ENCODE results near the gene CNNM4.
A peak's percentile ranks its signal among the peaks of the same experiment; 100 is the strongest.

Gene CNNM4

GRCh38 chr2:96729748-96730147, 31.0 kb upstream of the CNNM4 start:
- H3K27me3 ChIP-seq (replicated peaks in 2 of 5; ENCODE audit: control insufficient read depth in 4 of 5, insufficient read depth in 5 of 5, low read length in 4 of 5): no peaks in the 10 kb centered on the region
- no peak overlapping the region for H3K4me3 ChIP-seq (ENCODE audit: control insufficient read depth in 1 of 7, extremely low read depth in 1 of 7, insufficient read depth in 4 of 7, low read depth in 2 of 7, low read length in 6 of 7)
- no peak for DNase-seq
- 90% methylated on average over 6 of the region's 7 CpGs for WGBS (ENCODE audit: insufficient coverage)
- ChIA-PET CTCF (interaction anchor here (1.3 kb wide), 2 partner anchors 9 to 33 kb away, joined by 3 read pairs; no protein-coding TSS in a partner anchor), POLR2A (interaction anchor here (0.6 kb wide), 1 partner anchor 91 kb away, joined by 3 read pairs; no protein-coding TSS in a partner anchor)
- H3K27ac ChIP-seq (ENCODE audit: insufficient read depth in 1 of 2, low read depth in 1 of 2, low read length in 2 of 2, poor library complexity in 1 of 2, severe bottlenecking in 2 of 2): no peak overlapping the region
- no peaks in the 10 kb centered on the region for H3K9me3 ChIP-seq (ENCODE audit: control extremely low read depth in 1 of 5, control insufficient read depth in 4 of 5, insufficient read depth in 2 of 5, low read depth in 1 of 5, low read length in 4 of 5)
- H3K36me3 ChIP-seq (ENCODE audit: control insufficient read depth in 4 of 4, insufficient read depth in 4 of 4, low read length in 3 of 4): peaks cover 15 to 69% (median 44%) of the 10 kb centered on the region in 4 experiments
- H3K4me1 ChIP-seq (ENCODE audit: control extremely low read depth in 1 of 4, control insufficient read depth in 4 of 4, insufficient read depth in 4 of 4, low read length in 3 of 4): no peaks in the 10 kb centered on the region

- no peaks in the 10 kb centered on the region for H3K9me3 ChIP-seq (ENCODE audit: control extremely low read depth in 1 of 5, control insufficient read depth in 4 of 5, insufficient read depth in 2 of 5, low read depth in 1 of 5, low read length in 4 of 5)
- no peaks in the 10 kb centered on the region for H3K4me1 ChIP-seq (ENCODE audit: control extremely low read depth in 1 of 4, control insufficient read depth in 4 of 4, insufficient read depth in 4 of 4, low read length in 3 of 4)
- H3K27me3 ChIP-seq (replicated peaks in 2 of 5; ENCODE audit: control insufficient read depth in 4 of 5, insufficient read depth in 5 of 5, low read length in 4 of 5): no peaks in the 10 kb centered on the region
- no peak overlapping the region for H3K27ac ChIP-seq (ENCODE audit: insufficient read depth in 1 of 2, low read depth in 1 of 2, low read length in 2 of 2, poor library complexity in 1 of 2, severe bottlenecking in 2 of 2)
- ChIA-PET POLR2A (no interaction called here), CTCF (interaction anchor here (1.2 to 1.3 kb wide), 3 partner anchors 8 to 48 kb away, joined by 3 read pairs; no protein-coding TSS in a partner anchor)
- no peak overlapping the region for H3K4me3 ChIP-seq (ENCODE audit: control insufficient read depth in 1 of 7, extremely low read depth in 1 of 7, insufficient read depth in 4 of 7, low read depth in 2 of 7, low read length in 6 of 7)
- WGBS (ENCODE audit: insufficient coverage): 100% methylated on average over 2 of the region's 2 CpGs
- no peak for DNase-seq
- peaks cover 15 to 71% (median 49%) of the 10 kb centered on the region in 4 experiments for H3K36me3 ChIP-seq (ENCODE audit: control insufficient read depth in 4 of 4, insufficient read depth in 4 of 4, low read length in 3 of 4)
These were observed 30.5 kb upstream of the CNNM4 start for GRCh38 chr2:96730212-96730611.

GRCh38 chr2:96733931-96734330, 26.8 kb upstream of the CNNM4 start:
- Histone ChIP-seq H3K36me3 (ENCODE audit: control insufficient read depth in 4 of 4, insufficient read depth in 4 of 4, low read length in 3 of 4) (peaks cover 12 to 69% (median 50%) of the 10 kb centered on the region in 4 experiments), H3K4me3 (ENCODE audit: control insufficient read depth in 1 of 7, extremely low read depth in 1 of 7, insufficient read depth in 4 of 7, low read depth in 2 of 7, low read length in 6 of 7) (no peak overlapping the region), H3K9me3 (ENCODE audit: control extremely low read depth in 1 of 5, control insufficient read depth in 4 of 5, insufficient read depth in 2 of 5, low read depth in 1 of 5, low read length in 4 of 5) (no peaks in the 10 kb centered on the region), H3K4me1 (ENCODE audit: control extremely low read depth in 1 of 4, control insufficient read depth in 4 of 4, insufficient read depth in 4 of 4, low read length in 3 of 4) (peaks cover 3 to 11% (median 7%) of the 10 kb centered on the region in 4 experiments), H3K27ac (ENCODE audit: insufficient read depth in 1 of 2, low read depth in 1 of 2, low read length in 2 of 2, poor library complexity in 1 of 2, severe bottlenecking in 2 of 2) (no peak overlapping the region), H3K27me3 (replicated peaks in 2 of 5; ENCODE audit: control insufficient read depth in 4 of 5, insufficient read depth in 5 of 5, low read length in 4 of 5) (no peaks in the 10 kb centered on the region)
- no peak for DNase-seq
- ChIA-PET POLR2A (interaction anchor here (0.7 kb wide), 1 partner anchor 196 kb away, joined by 3 read pairs; no protein-coding TSS in a partner anchor), CTCF (interaction anchor here (0.8 kb wide), 1 partner anchor 45 kb away, joined by 3 read pairs; no protein-coding TSS in a partner anchor)
- 92% methylated on average over 3 of the region's 3 CpGs for WGBS (ENCODE audit: insufficient coverage)

GRCh38 chr2:96734880-96735583, 25.7 kb upstream of the CNNM4 start:
- Histone ChIP-seq H3K4me3 (ENCODE audit: control insufficient read depth in 1 of 7, extremely low read depth in 1 of 7, insufficient read depth in 4 of 7, low read depth in 2 of 7, low read length in 6 of 7) (no peak overlapping the region), H3K9me3 (ENCODE audit: control extremely low read depth in 1 of 5, control insufficient read depth in 4 of 5, insufficient read depth in 2 of 5, low read depth in 1 of 5, low read length in 4 of 5) (no peaks in the 10 kb centered on the region), H3K36me3 (ENCODE audit: control insufficient read depth in 4 of 4, insufficient read depth in 4 of 4, low read length in 3 of 4) (peaks cover 12 to 64% (median 46%) of the 10 kb centered on the region in 4 experiments), H3K4me1 (ENCODE audit: control extremely low read depth in 1 of 4, control insufficient read depth in 4 of 4, insufficient read depth in 4 of 4, low read length in 3 of 4) (peaks cover 8 to 16% (median 12%) of the 10 kb centered on the region in 4 experiments), H3K27me3 (replicated peaks in 2 of 5; ENCODE audit: control insufficient read depth in 4 of 5, insufficient read depth in 5 of 5, low read length in 4 of 5) (no peaks in the 10 kb centered on the region), H3K27ac (ENCODE audit: insufficient read depth in 1 of 2, low read depth in 1 of 2, low read length in 2 of 2, poor library complexity in 1 of 2, severe bottlenecking in 2 of 2) (no peak overlapping the region)
- ChIA-PET POLR2A (interaction anchor here (0.7 kb wide), 1 partner anchor 197 kb away, joined by 3 read pairs; no protein-coding TSS in a partner anchor), CTCF (interaction anchor here (1.2 kb wide), 1 partner anchor 94 kb away, joined by 4 read pairs; no protein-coding TSS in a partner anchor)
- no peak for DNase-seq
- WGBS (ENCODE audit: insufficient coverage): 98% methylated on average over 6 of the region's 8 CpGs

- ChIA-PET POLR2A (no interaction called here), CTCF (interaction anchor here (0.6 to 1.4 kb wide), 4 partner anchors 17 to 109 kb away, joined by 3 read pairs; no protein-coding TSS in a partner anchor)
- DNase-seq: no peak
- Histone ChIP-seq H3K27ac (ENCODE audit: insufficient read depth in 1 of 2, low read depth in 1 of 2, low read length in 2 of 2, poor library complexity in 1 of 2, severe bottlenecking in 2 of 2) (no peak overlapping the region), H3K27me3 (replicated peaks in 2 of 5; ENCODE audit: control insufficient read depth in 4 of 5, insufficient read depth in 5 of 5, low read length in 4 of 5) (no peaks in the 10 kb centered on the region), H3K36me3 (ENCODE audit: control insufficient read depth in 4 of 4, insufficient read depth in 4 of 4, low read length in 3 of 4) (peaks cover 12 to 44% (median 34%) of the 10 kb centered on the region in 4 experiments), H3K4me3 (ENCODE audit: control insufficient read depth in 1 of 7, extremely low read depth in 1 of 7, insufficient read depth in 4 of 7, low read depth in 2 of 7, low read length in 6 of 7) (no peak overlapping the region), H3K9me3 (ENCODE audit: control extremely low read depth in 1 of 5, control insufficient read depth in 4 of 5, insufficient read depth in 2 of 5, low read depth in 1 of 5, low read length in 4 of 5) (no peaks in the 10 kb centered on the region), H3K4me1 (ENCODE audit: control extremely low read depth in 1 of 4, control insufficient read depth in 4 of 4, insufficient read depth in 4 of 4, low read length in 3 of 4) (peaks cover 9 to 20% (median 14%) of the 10 kb centered on the region in 4 experiments)
- 92% methylated on average over 2 of the region's 2 CpGs for WGBS (ENCODE audit: insufficient coverage)
These were observed 23.5 kb upstream of the CNNM4 start for GRCh38 chr2:96737251-96737650.

- no peak for DNase-seq
- WGBS (ENCODE audit: insufficient coverage): no CpG with 5 or more reads among the region's 2 CpGs
- CTCF ChIA-PET: interaction anchor here (1.1 to 1.5 kb wide), 4 partner anchors 20 to 63 kb away, joined by 3 to 4 read pairs (median 4); no protein-coding TSS in a partner anchor
- Histone ChIP-seq H3K27ac (ENCODE audit: insufficient read depth in 1 of 2, low read depth in 1 of 2, low read length in 2 of 2, poor library complexity in 1 of 2, severe bottlenecking in 2 of 2) (no peak overlapping the region), H3K4me3 (ENCODE audit: control insufficient read depth in 1 of 7, extremely low read depth in 1 of 7, insufficient read depth in 4 of 7, low read depth in 2 of 7, low read length in 6 of 7) (peak overlapping the region in 2 of 7 experiments; percentile 5 to 18), H3K4me1 (ENCODE audit: control extremely low read depth in 1 of 4, control insufficient read depth in 4 of 4, insufficient read depth in 4 of 4, low read length in 3 of 4) (peaks cover 9 to 20% (median 14%) of the 10 kb centered on the region in 4 experiments), H3K9me3 (ENCODE audit: control extremely low read depth in 1 of 5, control insufficient read depth in 4 of 5, insufficient read depth in 2 of 5, low read depth in 1 of 5, low read length in 4 of 5) (no peaks in the 10 kb centered on the region), H3K36me3 (ENCODE audit: control insufficient read depth in 4 of 4, insufficient read depth in 4 of 4, low read length in 3 of 4) (peaks cover 12 to 41% (median 33%) of the 10 kb centered on the region in 4 experiments), H3K27me3 (replicated peaks in 2 of 5; ENCODE audit: control insufficient read depth in 4 of 5, insufficient read depth in 5 of 5, low read length in 4 of 5) (no peaks in the 10 kb centered on the region)
- POLR2A ChIA-PET: no interaction called here
These were observed 22.9 kb upstream of the CNNM4 start for GRCh38 chr2:96737831-96738230.
